GM19240 (cell line): ENCODE measurements around the gene TSPAN16.
"Not testable (repeated sequence)": the region's sequence is repeated elsewhere in the genome, so short reads cannot be mapped to it uniquely, and the experiment has no call there.

Experiments used
- DNase-seq: peaks from one replicate; pipeline ENCODE4 v3.0.0; 2011; ENCODE audit warnings: low spot score; ENCODE audit not compliant: insufficient read length

TSPAN16 gene

GRCh38 chr19:11345122-11345803 is 49.3 kb downstream of the TSPAN16 start:
- DNase-seq = no peak

- DNase-seq = peak; percentile 98
These were observed 50.4 kb downstream of the TSPAN16 start, which contains the start of the genes CCDC159 and TMEM205 for GRCh38 chr19:11346104-11346940. TSS of gene CCDC159 (plus strand) at chr19:11346519. CDS start at chr19:11346607, 88 bp downstream. TSS of gene TMEM205 (minus strand) at chr19:11346268. CDS start at chr19:11345619, 649 bp downstream.

GRCh38 chr19:11347546-11348039 is 51.6 kb downstream of the TSPAN16 start:
- no peak for DNase-seq

GRCh38 chr19:11349171-11349570 is 53.2 kb downstream of the TSPAN16 start:
- DNase-seq = no peak

GRCh38 chr19:11354102-11354501 is 58.1 kb downstream of the TSPAN16 start:
- DNase-seq = not testable (repeated sequence)

- peak; percentile 80 for DNase-seq
These were observed 59.5 kb downstream of the TSPAN16 start, which contains the start of gene PLPPR2 for GRCh38 chr19:11355160-11356073. TSS of gene PLPPR2 (plus strand) at chr19:11355432. CDS start at chr19:11357674, 2,242 bp downstream.

- DNase-seq = no peak
These were observed 60.1 kb downstream of the TSPAN16 start for GRCh38 chr19:11356074-11356397.

- no peak for DNase-seq
These were observed 61.0 kb downstream of the TSPAN16 start for GRCh38 chr19:11356676-11357550.

- DNase-seq = no peak
These were observed 63.5 kb downstream of the TSPAN16 start for GRCh38 chr19:11359421-11359820.

- DNase-seq = no peak
These were observed 65.2 kb downstream of the TSPAN16 start for GRCh38 chr19:11361037-11361770.

GRCh38 chr19:11361771-11362731 is 66.1 kb downstream of the TSPAN16 start:
- no peak for DNase-seq

GRCh38 chr19:11363881-11364280 is 67.9 kb downstream of the TSPAN16 start:
- no peak for DNase-seq

- no peak for DNase-seq
These were observed 68.4 kb downstream of the TSPAN16 start for GRCh38 chr19:11364296-11364904.

GRCh38 chr19:11364935-11365334 is 69.0 kb downstream of the TSPAN16 start:
- no peak for DNase-seq
